Cardiac fibroblast (primary cell): ENCODE measurements around the gene PARM1.

Source experiments
- DNase-seq, 2 donors: peaks; one replicate each; pipeline versions ENCODE4 v3.0.0 to v3.0.0-alpha.2; 2010; ENCODE audit warnings: low read depth in 2 of 2
- H3K4me3 ChIP-seq, 2 donors: replicated peaks in 1 of 2; 1 replicate in 1 of 2; 2 replicates in 1 of 2; pipeline ENCODE4 v1.5.1; 2011; ENCODE audit warnings: low read depth in 2 of 2, low read length in 2 of 2, mild to moderate bottlenecking in 2 of 2, moderate library complexity in 1 of 2
- CTCF ChIP-seq: IDR thresholded peaks from one replicate; pipeline ENCODE4 v1.5.1; 2011; ENCODE audit warnings: low read depth, mild to moderate bottlenecking, low read length, inconsistent platforms

Gene PARM1

GRCh38 chr4:75054078-75054477 lies 121.2 kb downstream of the PARM1 start:
- no peak overlapping the region for H3K4me3 ChIP-seq
- no peak for DNase-seq
- TF ChIP-seq CTCF, result no peak

- TF ChIP-seq CTCF, result no peak
- no peak for DNase-seq
- no peak overlapping the region for H3K4me3 ChIP-seq
Measured at GRCh38 chr4:75056277-75056676, 123.4 kb downstream of the PARM1 start.

DNA sequence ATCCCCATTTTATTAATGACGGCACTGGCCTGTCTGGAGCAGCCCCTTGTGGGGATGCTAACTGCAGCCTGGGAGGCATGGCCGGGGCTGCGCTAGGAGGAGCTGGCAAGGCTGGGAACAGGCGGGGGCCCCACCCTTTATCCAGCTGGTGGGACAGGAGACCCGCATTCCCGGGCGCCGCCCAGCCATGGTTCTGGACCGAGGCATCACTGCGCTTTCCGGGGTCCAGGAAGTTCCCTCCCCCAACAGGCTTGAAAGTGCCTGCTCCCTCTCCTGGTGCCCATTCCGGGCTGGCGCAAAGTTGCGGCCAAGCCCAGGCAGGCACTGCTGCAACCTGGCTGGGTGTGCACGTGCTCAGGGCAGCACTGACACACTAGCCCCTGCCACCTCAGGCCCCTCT lies 124.5 kb downstream of the PARM1 start:
- TF ChIP-seq CTCF, result no peak
- no peak overlapping the region for H3K4me3 ChIP-seq
- DNase-seq, result no peak

DNA sequence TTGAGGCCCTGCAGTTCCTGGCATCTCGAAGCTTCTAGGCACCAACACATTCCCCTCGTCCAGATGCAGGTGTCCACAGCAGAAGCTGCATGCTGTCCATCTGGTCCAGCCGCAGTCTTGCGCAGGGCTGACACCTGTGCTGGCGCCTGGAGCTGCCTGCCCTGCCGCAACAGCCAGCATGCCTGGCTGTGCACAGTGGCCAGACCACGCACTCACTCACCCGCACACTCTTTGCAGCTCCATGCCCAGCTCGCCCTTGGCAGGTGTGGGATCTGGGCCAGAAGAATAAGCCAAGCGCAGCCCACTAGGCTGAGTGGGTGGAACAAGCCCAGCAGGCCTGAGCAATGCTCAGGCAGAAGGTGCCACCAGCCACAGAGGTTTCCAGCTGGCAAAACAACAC lies 125.6 kb downstream of the PARM1 start:
- no peak for DNase-seq
- H3K4me3 ChIP-seq, result no peak overlapping the region
- no peak for TF ChIP-seq CTCF

GRCh38 chr4:75063433-75063832 lies 130.5 kb downstream of the PARM1 start:
- H3K4me3 ChIP-seq, result no peak overlapping the region
- TF ChIP-seq CTCF, result no peak
- no peak for DNase-seq

DNA sequence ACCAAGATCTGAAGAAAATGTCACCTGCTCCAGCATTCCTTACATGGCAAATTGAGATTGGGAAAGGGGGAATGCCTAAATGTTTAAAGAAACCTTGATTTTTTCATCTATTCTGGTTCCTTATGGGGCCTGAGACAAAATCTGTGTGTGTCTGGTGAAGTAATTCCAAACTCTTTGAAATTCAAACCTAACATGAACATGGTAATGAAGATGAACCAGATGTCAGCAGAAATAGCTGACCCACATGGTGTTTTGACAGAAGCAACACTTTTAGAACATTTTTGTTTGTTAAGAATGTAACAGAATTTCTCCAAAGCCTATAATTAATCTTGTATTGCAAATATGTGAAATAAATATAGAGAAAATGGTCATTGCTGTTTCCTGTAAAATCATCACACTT lies 133.0 kb downstream of the PARM1 start:
- TF ChIP-seq CTCF, result no peak
- no peak for DNase-seq
- H3K4me3 ChIP-seq, result no peak overlapping the region

GRCh38 chr4:75069493-75070074 lies 136.7 kb downstream of the PARM1 start:
- DNase-seq, result no peak
- H3K4me3 ChIP-seq, result no peak overlapping the region
- no peak for TF ChIP-seq CTCF
